ENCODE data around the gene PPCDC. TPM values are rescaled to one million over a fixed set of nuclear protein-coding genes. Genes with fewer than 3 reads are reported as not detected.

Gene PPCDC
- total RNA-seq, 1 donor from 2014 or later = 11.2 TPM

- no peak for DNase-seq
- intact Hi-C loops (cut with DNase I) = no loop called here
- no peak for TF ChIP-seq CTCF (IDR thresholded peaks at IDR 0.05)
- H3K9me3 ChIP-seq = no peaks in the 10 kb centered on the region
- H3K27me3 ChIP-seq (ENCODE audit: low read depth) = peaks cover 4% of the 10 kb centered on the region
- H3K4me1 ChIP-seq = no peaks in the 10 kb centered on the region
- no peak overlapping the region for H3K27ac ChIP-seq
- no peak for ATAC-seq
- H3K36me3 ChIP-seq = no peaks in the 10 kb centered on the region
- no peak overlapping the region for H3K4me3 ChIP-seq
Measured at GRCh38 chr15:74982183-74982582, 41.2 kb upstream of the PPCDC start.

GRCh38 chr15:74983725-74984231 lies 39.6 kb upstream of the PPCDC start:
- H3K36me3 ChIP-seq = no peaks in the 10 kb centered on the region
- H3K27ac ChIP-seq = no peak overlapping the region
- no peak overlapping the region for H3K4me3 ChIP-seq
- ATAC-seq (peak; percentile 49 to 71), DNase-seq (no peak)
- peaks cover 4% of the 10 kb centered on the region for H3K27me3 ChIP-seq (ENCODE audit: low read depth)
- no peak for TF ChIP-seq CTCF (IDR thresholded peaks at IDR 0.05)
- H3K9me3 ChIP-seq = no peaks in the 10 kb centered on the region
- intact Hi-C loops (cut with DNase I) = no loop called here
- H3K4me1 ChIP-seq = no peaks in the 10 kb centered on the region

GRCh38 chr15:74988007-74988800 lies 35.2 kb upstream of the PPCDC start:
- intact Hi-C loops (cut with DNase I) = no loop called here

GRCh38 chr15:74989527-74989926 lies 33.9 kb upstream of the PPCDC start:
- Histone ChIP-seq H3K36me3 (no peaks in the 10 kb centered on the region), H3K27ac (no peak overlapping the region), H3K27me3 (ENCODE audit: low read depth) (no peaks in the 10 kb centered on the region), H3K9me3 (no peaks in the 10 kb centered on the region), H3K4me1 (no peaks in the 10 kb centered on the region), H3K4me3 (no peak overlapping the region)
- intact Hi-C loops (cut with DNase I) = no loop called here
- no peak for DNase-seq
- no peak for TF ChIP-seq CTCF (IDR thresholded peaks at IDR 0.05)
- ATAC-seq = no peak

More at GRCh38 chr15:74988007-74988800, 35.2 kb upstream of the PPCDC start:
- no peaks in the 10 kb centered on the region for H3K9me3 ChIP-seq
- no peak overlapping the region for H3K27ac ChIP-seq
- peak; percentile 52 for DNase-seq
- H3K4me3 ChIP-seq = no peak overlapping the region
- TF ChIP-seq CTCF (IDR thresholded peaks at IDR 0.05) = peak; percentile 51
- H3K27me3 ChIP-seq (ENCODE audit: low read depth) = peaks cover 4% of the 10 kb centered on the region
- no peaks in the 10 kb centered on the region for H3K4me1 ChIP-seq
- peak; percentile 74 to 81 for ATAC-seq
- no peaks in the 10 kb centered on the region for H3K36me3 ChIP-seq

GRCh38 chr15:74992619-74993018 lies 30.8 kb upstream of the PPCDC start:
- intact Hi-C loops (cut with DNase I) = no loop called here
- H3K27me3 ChIP-seq (ENCODE audit: low read depth) = peaks cover 9% of the 10 kb centered on the region
- no peak for TF ChIP-seq CTCF (IDR thresholded peaks at IDR 0.05)
- ATAC-seq = no peak
- no peaks in the 10 kb centered on the region for H3K36me3 ChIP-seq
- no peak overlapping the region for H3K4me3 ChIP-seq
- H3K4me1 ChIP-seq = peaks cover 12% of the 10 kb centered on the region
- no peak overlapping the region for H3K27ac ChIP-seq
- DNase-seq = no peak
- H3K9me3 ChIP-seq = no peaks in the 10 kb centered on the region
